Ascending aorta (tissue), 2 donors: ENCODE measurements around the gene TCERG1L. TPM values are rescaled to one million over a fixed set of nuclear protein-coding genes. Genes with fewer than 3 reads are reported as not detected.

Experiments used
- DNase-seq, 2 donors: peaks; one replicate each; pipeline ENCODE4 v3.0.0-alpha.2; 2019; ENCODE audit warnings: low spot score in 2 of 2
- H3K27ac ChIP-seq, 2 donors: fragments of 200-600 bp; sonication (generic); one replicate each; pipeline ENCODE4 v1.5.1; 2016 to 2017; ENCODE audit warnings: mild to moderate bottlenecking in 1 of 2
- H3K27me3 ChIP-seq: fragments of 200-600 bp; sonication (generic); one replicate; pipeline ENCODE4 v1.5.1; 2017
- H3K36me3 ChIP-seq, 2 donors: fragments of 200-600 bp; sonication (generic); one replicate each; pipeline ENCODE4 v1.5.1; 2016
- H3K4me1 ChIP-seq, 2 donors: fragments of 200-600 bp; sonication (generic); one replicate each; pipeline ENCODE4 v1.5.1; 2016 to 2017; ENCODE audit warnings: mild to moderate bottlenecking in 1 of 2
- H3K4me3 ChIP-seq, 2 donors: fragments of 200-600 bp; sonication (generic); one replicate each; pipeline ENCODE4 v1.5.1; 2016 to 2017; ENCODE audit warnings: mild to moderate bottlenecking in 1 of 2
- H3K9me3 ChIP-seq, 2 donors: fragments of 200-600 bp; sonication (generic); one replicate each; pipeline ENCODE4 v1.5.1; 2016
- CTCF ChIP-seq, 3 experiments: fragments of 200-600 bp in 2 of 3; fragments of 450-650 bp in 1 of 3; sonication (generic) in 2 of 3; IDR thresholded peaks; one replicate each; pipeline ENCODE4 v1.5.1; 2016 to 2019; ENCODE audit warnings: antibody characterized with exemption in 3 of 3, mild to moderate bottlenecking in 1 of 3, moderate library complexity in 1 of 3
- intact Hi-C: fragments of 100-400 bp; cut with DNase I; formaldehyde crosslinking; loops from one replicate; pipeline ENCODE4 v1.15.1; 2023
- total RNA-seq: library from RNA; depleted of rRNA; stranded (reverse); fragments of >200 nt; gene quantifications from one replicate; pipeline ENCODE4 v1.1.0, GENCODE V29; 2016

The TCERG1L gene
- total RNA-seq, 1 donor from 2014 or later, result not detected

DNA sequence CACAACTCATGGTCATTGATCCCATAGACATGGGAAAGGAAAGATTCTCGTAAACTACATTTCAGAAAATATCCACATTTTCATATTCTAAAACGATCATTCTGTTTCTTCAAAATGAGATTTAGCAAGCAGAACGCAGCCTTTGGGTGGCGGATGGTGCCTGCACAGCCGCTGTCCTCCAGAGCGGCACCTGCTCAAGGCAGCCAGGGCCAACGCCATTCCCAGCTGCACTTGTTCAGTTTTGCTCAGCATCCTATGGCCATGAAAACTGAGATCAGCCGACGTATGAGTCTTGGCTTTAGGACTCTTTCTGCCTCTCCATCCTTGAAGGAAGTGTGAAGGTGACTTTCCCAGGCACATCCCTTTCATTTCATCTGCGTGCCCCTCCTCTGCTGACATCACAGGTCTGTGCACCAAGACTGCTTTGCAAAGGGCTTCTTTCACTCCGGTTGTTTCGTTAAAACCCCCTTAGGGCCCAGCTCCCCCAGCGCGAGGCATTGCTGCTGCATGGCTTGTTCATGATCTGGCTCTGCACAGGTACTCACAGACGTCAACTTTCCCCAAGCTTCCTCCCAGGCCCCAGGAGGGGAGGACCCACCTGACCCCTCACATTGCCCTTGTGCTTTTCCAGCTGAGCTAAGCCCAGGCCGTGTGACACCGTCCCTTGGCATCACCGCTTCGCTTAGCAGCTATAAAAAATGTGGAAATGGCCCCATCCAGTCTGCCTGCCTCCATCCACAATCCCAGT lies 37.2 kb downstream of the TCERG1L start:
- DNase-seq, result no peak
- TF ChIP-seq CTCF (IDR thresholded peaks at IDR 0.05), result no peak
- intact Hi-C loops, result no loop called here
- H3K27me3 ChIP-seq, result no peaks in the 10 kb centered on the region
- H3K36me3 ChIP-seq, result no peaks in the 10 kb centered on the region
- H3K4me3 ChIP-seq, result no peak overlapping the region
- no peak overlapping the region for H3K27ac ChIP-seq
- no peaks in the 10 kb centered on the region for H3K9me3 ChIP-seq
- H3K4me1 ChIP-seq, result no peaks in the 10 kb centered on the region

GRCh38 chr10:131273476-131273875 lies 38.0 kb downstream of the TCERG1L start:
- no peak for DNase-seq
- Histone ChIP-seq H3K27me3 (no peaks in the 10 kb centered on the region), H3K9me3 (no peaks in the 10 kb centered on the region), H3K36me3 (no peaks in the 10 kb centered on the region), H3K4me3 (no peak overlapping the region), H3K4me1 (no peaks in the 10 kb centered on the region), H3K27ac (no peak overlapping the region)
- no peak for TF ChIP-seq CTCF (IDR thresholded peaks at IDR 0.05)
- intact Hi-C loops, result no loop called here

DNA sequence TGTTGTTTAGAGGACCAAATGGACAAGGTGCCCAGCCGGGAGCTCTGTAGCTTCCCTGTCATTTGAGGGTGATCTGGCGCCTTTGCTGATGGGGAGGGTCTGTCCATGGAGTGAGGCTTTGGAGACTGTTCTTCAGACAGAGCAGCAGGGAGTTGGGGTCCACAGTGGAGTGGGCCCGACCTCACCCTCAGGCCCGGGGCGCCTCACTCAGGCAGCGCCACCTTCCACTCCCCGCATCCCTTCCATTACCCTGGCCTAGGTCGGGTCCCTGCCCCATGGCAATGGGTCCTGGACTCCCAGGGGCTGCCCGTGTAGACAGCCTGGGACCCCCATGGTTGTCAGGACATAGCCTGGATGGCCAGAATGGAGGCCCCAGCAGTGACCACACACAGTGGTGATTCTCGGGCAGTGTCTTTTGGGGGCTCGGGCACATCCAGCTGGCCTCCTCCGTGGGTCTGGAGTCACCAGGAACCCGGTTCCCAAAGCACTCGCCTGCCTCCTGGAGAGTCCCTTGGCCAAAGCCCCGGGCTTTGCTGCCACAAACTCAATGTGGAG lies 38.5 kb downstream of the TCERG1L start:
- Histone ChIP-seq H3K4me3 (no peak overlapping the region), H3K4me1 (no peaks in the 10 kb centered on the region), H3K27me3 (no peaks in the 10 kb centered on the region), H3K27ac (no peak overlapping the region), H3K36me3 (no peaks in the 10 kb centered on the region), H3K9me3 (no peaks in the 10 kb centered on the region)
- TF ChIP-seq CTCF (IDR thresholded peaks at IDR 0.05), result no peak
- DNase-seq, result no peak
- intact Hi-C loops, result no loop called here

- intact Hi-C loops, result no loop called here
- H3K9me3 ChIP-seq, result no peaks in the 10 kb centered on the region
- H3K4me3 ChIP-seq, result no peak overlapping the region
- no peak overlapping the region for H3K27ac ChIP-seq
- no peaks in the 10 kb centered on the region for H3K27me3 ChIP-seq
- DNase-seq, result no peak
- H3K36me3 ChIP-seq, result no peaks in the 10 kb centered on the region
- H3K4me1 ChIP-seq, result no peaks in the 10 kb centered on the region
- TF ChIP-seq CTCF (IDR thresholded peaks at IDR 0.05), result no peak
Observed at GRCh38 chr10:131271966-131272365, 39.6 kb downstream of the TCERG1L start.

DNA sequence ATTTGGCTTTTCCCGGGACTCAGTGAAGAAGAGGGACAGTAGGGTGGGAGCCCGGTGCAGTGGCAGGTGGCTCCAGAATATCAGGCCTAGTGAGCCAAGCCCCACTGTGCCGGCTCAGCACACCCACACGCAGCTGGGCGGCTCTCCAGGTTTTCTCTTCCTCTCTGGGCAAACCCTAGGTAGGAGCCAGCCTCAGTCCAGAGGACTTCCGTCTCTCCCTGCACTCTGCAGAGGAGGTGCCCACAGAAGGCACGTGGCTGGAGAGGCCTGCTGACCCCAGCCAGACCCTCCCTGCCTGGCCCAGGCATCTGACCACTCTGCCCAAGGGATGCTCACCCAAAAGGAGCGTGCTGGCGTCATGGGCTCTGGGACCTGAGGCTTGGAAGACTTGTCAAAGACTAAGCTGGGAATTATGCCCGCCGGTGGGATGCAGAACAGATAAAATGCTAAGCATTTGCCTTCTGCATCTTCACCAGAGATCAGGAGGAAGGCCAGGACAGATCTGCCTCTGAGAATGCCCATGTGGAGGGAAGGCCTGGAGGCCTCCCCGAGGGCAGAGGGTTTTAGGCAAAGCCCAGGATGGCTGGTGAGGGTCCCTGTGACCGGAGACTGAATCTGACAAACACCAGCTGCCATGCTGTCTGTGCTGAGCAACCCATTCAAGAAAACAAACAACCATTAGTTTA lies 40.2 kb downstream of the TCERG1L start:
- no peak for TF ChIP-seq CTCF (IDR thresholded peaks at IDR 0.05)
- no peaks in the 10 kb centered on the region for H3K36me3 ChIP-seq
- no peaks in the 10 kb centered on the region for H3K9me3 ChIP-seq
- intact Hi-C loops, result no loop called here
- no peak overlapping the region for H3K4me3 ChIP-seq
- H3K27ac ChIP-seq, result no peak overlapping the region
- H3K27me3 ChIP-seq, result no peaks in the 10 kb centered on the region
- no peaks in the 10 kb centered on the region for H3K4me1 ChIP-seq
- DNase-seq, result no peak
